ENCODE results near the gene UBASH3B. TPM values are rescaled to one million over a fixed set of nuclear protein-coding genes. Genes with fewer than 3 reads are reported as not detected.

The UBASH3B gene
- total RNA-seq, 1 donor from 2014 or later = 8.5 TPM

DNA sequence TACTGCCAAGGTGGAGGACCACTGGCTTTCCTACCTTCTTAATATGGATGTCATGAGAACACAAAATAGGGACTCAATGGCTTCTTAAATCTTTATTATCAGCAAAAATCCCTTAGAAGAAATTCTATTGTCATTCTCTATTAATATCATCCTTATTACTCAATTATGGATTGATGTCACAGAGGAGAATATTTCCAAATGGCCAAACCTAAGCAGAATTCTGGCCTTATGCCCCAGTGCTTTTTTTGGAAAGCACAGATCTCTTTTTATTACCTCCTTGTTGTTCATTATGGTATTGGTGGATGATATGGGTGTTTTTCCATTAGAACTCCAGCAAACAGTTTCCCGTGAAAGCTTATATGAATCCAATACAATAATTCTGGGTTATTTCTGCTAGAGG is 192.7 kb downstream of the UBASH3B start:
- no peaks in the 10 kb centered on the region for H3K4me1 ChIP-seq
- intact Hi-C loops (cut with DNase I) = no loop called here
- H3K36me3 ChIP-seq = no peaks in the 10 kb centered on the region
- TF ChIP-seq, protein P1, sequence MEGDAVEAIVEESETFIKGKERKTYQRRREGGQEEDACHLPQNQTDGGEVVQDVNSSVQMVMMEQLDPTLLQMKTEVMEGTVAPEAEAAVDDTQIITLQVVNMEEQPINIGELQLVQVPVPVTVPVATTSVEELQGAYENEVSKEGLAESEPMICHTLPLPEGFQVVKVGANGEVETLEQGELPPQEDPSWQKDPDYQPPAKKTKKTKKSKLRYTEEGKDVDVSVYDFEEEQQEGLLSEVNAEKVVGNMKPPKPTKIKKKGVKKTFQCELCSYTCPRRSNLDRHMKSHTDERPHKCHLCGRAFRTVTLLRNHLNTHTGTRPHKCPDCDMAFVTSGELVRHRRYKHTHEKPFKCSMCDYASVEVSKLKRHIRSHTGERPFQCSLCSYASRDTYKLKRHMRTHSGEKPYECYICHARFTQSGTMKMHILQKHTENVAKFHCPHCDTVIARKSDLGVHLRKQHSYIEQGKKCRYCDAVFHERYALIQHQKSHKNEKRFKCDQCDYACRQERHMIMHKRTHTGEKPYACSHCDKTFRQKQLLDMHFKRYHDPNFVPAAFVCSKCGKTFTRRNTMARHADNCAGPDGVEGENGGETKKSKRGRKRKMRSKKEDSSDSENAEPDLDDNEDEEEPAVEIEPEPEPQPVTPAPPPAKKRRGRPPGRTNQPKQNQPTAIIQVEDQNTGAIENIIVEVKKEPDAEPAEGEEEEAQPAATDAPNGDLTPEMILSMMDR (IDR thresholded peaks at IDR 0.05) = no peak
- no peak for DNase-seq (ENCODE audit: low spot score in 2 of 2)
- H3K4me3 ChIP-seq = no peak overlapping the region
- no peaks in the 10 kb centered on the region for H3K27me3 ChIP-seq
- H3K27ac ChIP-seq = no peak overlapping the region
- H3K9me3 ChIP-seq = no peaks in the 10 kb centered on the region

DNA sequence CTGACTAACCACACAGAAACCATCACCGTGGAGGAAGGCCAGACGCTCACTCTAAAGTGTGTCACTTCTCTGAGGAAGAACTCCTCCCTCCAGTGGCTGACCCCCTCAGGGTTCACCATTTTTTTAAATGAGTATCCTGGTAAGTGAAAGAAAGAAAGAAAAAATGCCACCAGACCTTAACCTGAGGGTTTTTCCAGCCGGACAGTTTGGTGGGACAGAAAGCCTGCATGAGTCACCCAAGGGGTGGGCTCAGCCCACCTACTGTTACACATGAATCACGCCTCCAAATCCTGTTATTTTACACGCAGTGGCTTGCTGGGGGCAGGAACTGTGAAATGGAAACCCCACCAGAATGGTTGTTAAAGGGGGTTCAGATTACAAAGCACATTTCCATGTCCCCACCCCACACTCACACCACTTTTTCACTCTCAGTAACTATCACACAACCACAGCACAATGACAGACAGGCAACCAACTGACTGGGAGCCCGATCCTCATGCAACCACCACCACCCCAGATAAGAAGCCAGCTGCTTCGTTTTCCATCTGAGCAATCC is 194.6 kb downstream of the UBASH3B start:
- no peak overlapping the region for H3K27ac ChIP-seq
- no peak overlapping the region for H3K4me3 ChIP-seq
- H3K36me3 ChIP-seq = no peaks in the 10 kb centered on the region
- DNase-seq (ENCODE audit: low spot score in 2 of 2) = no peak
- TF ChIP-seq, protein P1 (IDR thresholded peaks at IDR 0.05) = no peak
- no peaks in the 10 kb centered on the region for H3K9me3 ChIP-seq
- no peaks in the 10 kb centered on the region for H3K27me3 ChIP-seq
- intact Hi-C loops (cut with DNase I) = no loop called here
- no peaks in the 10 kb centered on the region for H3K4me1 ChIP-seq

DNA sequence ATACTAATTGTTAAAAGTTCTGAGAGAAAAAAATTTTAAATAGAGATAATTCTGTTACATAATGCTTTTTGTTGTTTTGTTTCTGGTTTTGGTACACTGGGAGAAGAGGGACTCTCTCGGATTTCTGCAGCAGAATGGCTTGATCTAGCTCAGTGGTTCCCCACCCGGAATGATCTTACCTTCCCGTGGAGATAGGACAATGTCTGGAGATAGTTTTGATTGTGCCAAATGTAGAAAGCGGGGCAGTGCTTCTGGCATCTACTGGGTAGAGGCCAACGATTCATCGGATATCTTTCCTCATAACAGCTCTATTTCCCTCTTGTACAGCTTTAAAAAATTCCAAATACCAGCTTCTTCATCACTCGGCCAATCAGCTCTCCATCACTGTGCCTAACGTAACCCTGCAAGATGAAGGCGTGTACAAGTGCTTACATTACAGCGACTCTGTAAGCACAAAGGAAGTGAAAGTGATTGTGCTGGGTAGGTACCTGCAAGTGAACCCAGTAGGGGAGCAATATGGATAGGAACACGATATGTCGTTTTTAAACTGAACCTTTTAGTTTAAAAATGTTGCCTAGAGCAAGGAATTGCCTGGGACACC is 195.9 kb downstream of the UBASH3B start:
- Histone ChIP-seq H3K9me3 (no peaks in the 10 kb centered on the region), H3K27ac (no peak overlapping the region), H3K36me3 (no peaks in the 10 kb centered on the region), H3K4me1 (no peaks in the 10 kb centered on the region), H3K4me3 (no peak overlapping the region), H3K27me3 (no peaks in the 10 kb centered on the region)
- intact Hi-C loops (cut with DNase I) = no loop called here
- TF ChIP-seq, protein P1 (IDR thresholded peaks at IDR 0.05) = no peak
- DNase-seq (ENCODE audit: low spot score in 2 of 2) = no peak

DNA sequence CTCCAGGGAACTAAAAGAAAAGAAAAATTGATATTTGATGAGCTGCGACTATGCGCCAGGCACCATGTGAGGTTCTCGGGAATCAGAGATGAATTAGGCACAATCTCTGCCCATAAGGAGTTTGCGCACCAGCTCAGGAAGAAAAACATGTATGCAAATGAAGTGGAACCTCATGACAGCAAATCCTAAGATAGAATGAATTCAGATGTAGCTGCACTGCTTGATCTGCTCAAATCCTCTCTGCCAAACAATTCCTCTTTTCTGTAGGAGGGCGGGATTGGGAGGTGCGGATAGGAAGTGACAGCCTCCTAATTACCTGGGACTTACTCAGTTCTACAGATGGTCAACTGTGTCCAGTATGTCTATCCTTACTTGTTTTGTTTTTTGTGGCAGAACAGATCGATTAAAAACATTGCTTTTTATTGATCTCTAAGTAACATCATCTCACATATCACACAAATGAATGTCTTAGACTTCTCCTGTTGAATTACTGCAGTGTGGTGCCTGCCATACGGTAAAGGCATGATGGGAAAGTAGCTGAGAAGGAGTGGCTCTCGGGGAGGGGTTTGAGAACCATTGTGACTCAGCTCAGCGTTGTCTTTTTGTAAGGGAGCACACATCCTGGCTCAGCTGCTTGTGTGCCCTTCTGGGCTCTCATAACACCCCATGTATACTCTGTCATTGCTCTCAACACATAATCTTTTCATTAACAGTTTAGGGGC is 196.7 kb downstream of the UBASH3B start:
- intact Hi-C loops (cut with DNase I) = no loop called here

DNA sequence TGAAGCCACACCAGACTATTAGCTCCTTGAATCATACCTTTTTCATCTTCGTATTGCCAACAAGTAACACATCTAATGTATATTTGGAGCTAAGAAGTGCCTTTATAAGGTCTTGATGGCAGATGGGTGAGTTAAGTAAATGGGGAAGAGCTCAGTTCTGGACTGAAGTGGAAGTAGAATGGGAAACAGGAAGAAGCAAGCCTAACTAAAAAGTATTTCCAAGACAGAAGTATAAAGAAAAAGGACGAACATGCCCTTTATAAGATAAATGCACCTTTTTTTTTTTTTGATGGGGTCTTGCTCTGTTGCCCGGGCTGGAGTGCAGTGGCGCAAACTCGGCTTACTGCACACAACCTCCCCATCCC is 197.3 kb downstream of the UBASH3B start:
- TF ChIP-seq, protein P1 (IDR thresholded peaks at IDR 0.05) = no peak
- Histone ChIP-seq H3K36me3 (no peaks in the 10 kb centered on the region), H3K9me3 (no peaks in the 10 kb centered on the region), H3K4me1 (no peaks in the 10 kb centered on the region), H3K27me3 (no peaks in the 10 kb centered on the region), H3K4me3 (no peak overlapping the region), H3K27ac (no peak overlapping the region)
- DNase-seq (ENCODE audit: low spot score in 2 of 2) = no peak
- intact Hi-C loops (cut with DNase I) = no loop called here

More for the DNA sequence above, 196.7 kb downstream of the UBASH3B start:
- DNase-seq (ENCODE audit: low spot score in 2 of 2) = no peak
- Histone ChIP-seq H3K27ac (no peak overlapping the region), H3K27me3 (no peaks in the 10 kb centered on the region), H3K4me1 (no peaks in the 10 kb centered on the region), H3K9me3 (no peaks in the 10 kb centered on the region), H3K36me3 (no peaks in the 10 kb centered on the region), H3K4me3 (no peak overlapping the region)
- TF ChIP-seq, protein P1 (IDR thresholded peaks at IDR 0.05) = no peak
